Endothelial cell of umbilical vein (primary cell): Measurements from ENCODE around the gene FBN3.

ENCODE experiments used
- CTCF ChIP-seq, 2 donors: IDR thresholded peaks; 1 replicate in 1 of 2; 2 replicates in 1 of 2; pipeline ENCODE4 v1.5.1; 2011; ENCODE audit warnings: low read length in 2 of 2, mild to moderate bottlenecking in 2 of 2, moderate library complexity in 2 of 2, control low read depth in 1 of 2, inconsistent platforms in 1 of 2, low read depth in 1 of 2; ENCODE audit not compliant: insufficient read depth in 1 of 2; ENCODE audit errors: extremely low read depth in 1 of 2
- EZH2 ChIP-seq: IDR thresholded peaks from 2 replicates; pipeline ENCODE4 v1.6.1; 2012; ENCODE audit warnings: borderline replicate concordance, low read depth, mild to moderate bottlenecking, moderate library complexity, low read length, inconsistent platforms; ENCODE audit not compliant: severe bottlenecking
- FOS ChIP-seq: IDR thresholded peaks from 2 replicates; pipeline ENCODE4 v1.6.1; 2011; ENCODE audit warnings: mild to moderate bottlenecking, low read length, moderate library complexity, borderline replicate concordance; ENCODE audit not compliant: insufficient read depth
- JUN ChIP-seq: IDR thresholded peaks from 2 replicates; pipeline ENCODE4 v1.6.1; 2011; ENCODE audit warnings: borderline replicate concordance, low read depth; ENCODE audit not compliant: insufficient read length, insufficient read depth
- MAX ChIP-seq: IDR thresholded peaks from 2 replicates; pipeline ENCODE4 v1.6.1; 2011; ENCODE audit not compliant: insufficient read depth, insufficient read length
- MYC ChIP-seq: IDR thresholded peaks from one replicate; pipeline ENCODE4 v1.6.1; 2011; ENCODE audit warnings: mild to moderate bottlenecking, low read depth, low read length
- POLR2A ChIP-seq: IDR thresholded peaks from 2 replicates; pipeline ENCODE4 v1.6.1; 2012; ENCODE audit warnings: low read depth, mild to moderate bottlenecking, control low read depth, low read length

GRCh38 chr19:8075158-8076074 is 74.0 kb downstream of the FBN3 start:
- TF ChIP-seq CTCF (IDR thresholded peaks at IDR 0.05; ENCODE audit: extremely low read depth in 1 of 2, insufficient read depth in 1 of 2, low read depth in 1 of 2, low read length in 2 of 2) (no peak), EZH2 (no peak), POLR2A (no peak), FOS (no peak), MAX (no peak), MYC (no peak), JUN (no peak)
